DLD1 (cell line): ENCODE data around the gene HNRNPC.
"Not testable (repeated sequence)": the region's sequence is repeated elsewhere in the genome, so short reads cannot be mapped to it uniquely, and the experiment has no call there.

Experiments used
- in situ Hi-C: cut with HindIII; loops from 2 replicates; pipeline ENCODE4 v1.10.0; 2017; ENCODE audit warnings: low sequenced_read_pairs

The HNRNPC gene

GRCh38 chr14:21248338-21248737 is 20.9 kb downstream of the HNRNPC start:
- in situ Hi-C loops = no loop called here

GRCh38 chr14:21245813-21246212 is 23.4 kb downstream of the HNRNPC start:
- in situ Hi-C loops = no loop called here

GRCh38 chr14:21244544-21244943 is 24.7 kb downstream of the HNRNPC start:
- in situ Hi-C loops = no loop called here

GRCh38 chr14:21241218-21241819 is 27.9 kb downstream of the HNRNPC start:
- in situ Hi-C loops = no loop called here

GRCh38 chr14:21240417-21240816 is 28.8 kb downstream of the HNRNPC start:
- in situ Hi-C loops = no loop called here

GRCh38 chr14:21238823-21239518 is 30.3 kb downstream of the HNRNPC start:
- in situ Hi-C loops = no loop called here

GRCh38 chr14:21236948-21237797 is 32.1 kb downstream of the HNRNPC start:
- in situ Hi-C loops = no loop called here

GRCh38 chr14:21234112-21234511 is 35.1 kb downstream of the HNRNPC start:
- in situ Hi-C loops = no loop called here

GRCh38 chr14:21233457-21234076 is 35.7 kb downstream of the HNRNPC start:
- in situ Hi-C loops = no loop called here

GRCh38 chr14:21231020-21231652 is 38.1 kb downstream of the HNRNPC start:
- in situ Hi-C loops = no loop called here

GRCh38 chr14:21229821-21230220 is 39.4 kb downstream of the HNRNPC start:
- in situ Hi-C loops = no loop called here

- in situ Hi-C loops = no loop called here
Measured at GRCh38 chr14:21227981-21228380, 41.3 kb downstream of the HNRNPC start.

- in situ Hi-C loops = no loop called here
Measured at GRCh38 chr14:21227150-21227549, 42.1 kb downstream of the HNRNPC start.

GRCh38 chr14:21226467-21226866 is 42.8 kb downstream of the HNRNPC start:
- in situ Hi-C loops = no loop called here

- in situ Hi-C loops = not testable (repeated sequence)
Measured at GRCh38 chr14:21225164-21225563, 44.1 kb downstream of the HNRNPC start.

- in situ Hi-C loops = no loop called here
Measured at GRCh38 chr14:21220874-21221477, 48.3 kb downstream of the HNRNPC start.

- in situ Hi-C loops = no loop called here
Measured at GRCh38 chr14:21219561-21220111, 49.6 kb downstream of the HNRNPC start.

- in situ Hi-C loops = no loop called here
Measured at GRCh38 chr14:21219120-21219519, 50.1 kb downstream of the HNRNPC start.

GRCh38 chr14:21215879-21216251 is 53.4 kb downstream of the HNRNPC start:
- in situ Hi-C loops = no loop called here
